Psoas muscle (tissue), 8 donors: ENCODE measurements around the gene TRAK1. TPM values are rescaled to one million over a fixed set of nuclear protein-coding genes. Genes with fewer than 3 reads are reported as not detected.

Source experiments
- ATAC-seq, 4 donors: fragments of 200-7000 bp; cut with Tn5 transposase; one replicate each; pipeline ENCODE4 v1.9.1; 2020; ENCODE audit warnings: moderate library complexity in 3 of 4, mild to moderate bottlenecking in 2 of 4
- DNase-seq, 2 donors: peaks; one replicate each; pipeline ENCODE4 v3.0.0-alpha.2; 2020
- H3K27ac ChIP-seq: fragments of 200-600 bp; one replicate; pipeline ENCODE4 v1.8.0; 2022
- H3K27me3 ChIP-seq, 3 donors: fragments of 200-600 bp in 1 of 3; one replicate each; pipeline versions ENCODE4 v1.6.1 to v1.8.0; 2013 to 2022; ENCODE audit warnings: low read length in 2 of 3, mild to moderate bottlenecking in 2 of 3, moderate library complexity in 1 of 3; ENCODE audit not compliant: insufficient read depth in 3 of 3
- H3K36me3 ChIP-seq, 2 donors: fragments of 200-600 bp in 1 of 2; one replicate each; pipeline versions ENCODE4 v1.6.1 to v1.8.0; 2013 to 2022; ENCODE audit warnings: low read depth in 1 of 2, mild to moderate bottlenecking in 1 of 2, moderate library complexity in 1 of 2; ENCODE audit not compliant: insufficient read depth in 1 of 2
- H3K4me1 ChIP-seq: fragments of 200-600 bp; one replicate; pipeline ENCODE4 v1.8.0; 2022
- H3K4me3 ChIP-seq: fragments of 200-600 bp; one replicate; pipeline ENCODE4 v1.8.0; 2022; ENCODE audit warnings: mild to moderate bottlenecking
- H3K9me3 ChIP-seq: fragments of 200-600 bp; one replicate; pipeline ENCODE4 v1.8.0; 2022
- WGBS, 3 donors: extraction: QIAGEN DNeasy Blood & Tissue Kit; methylation state at CpG; one replicate each; pipeline versions ENCODE4 v1.1.6 to v1.1.7; 2013; 5-methylcytosine and 5-hydroxymethylcytosine counted together
- intact Hi-C, 2 donors: fragments of 100-400 bp; cut with DNase I; formaldehyde crosslinking; loops; one replicate each; pipeline versions ENCODE4 v1.11.0 to v1.14.2; 2022
- polyA plus RNA-seq, 3 donors: library from polyadenylated mRNA; stranded (reverse); fragments of 200-250 nt; gene quantifications; one replicate each; pipeline ENCODE4 v1.2.3, GENCODE V29; 2013
- total RNA-seq, 4 donors: library from RNA; stranded (reverse); fragmentation: NEBNext Ultra II Directional in 2 of 4; extraction: Animal tissue kit (Norgen Biotek cat#: 25700) in 2 of 4; gene quantifications; one replicate each; pipeline versions ENCODE4 v1.2.1 to v1.2.4, GENCODE V29; 2021 to 2023
- TF ChIP-seq, protein P1 (sequence below): fragments of 200-600 bp; IDR thresholded peaks from one replicate; pipeline ENCODE4 v1.8.0; 2022; ENCODE audit warnings: antibody characterized with exemption
- donor health status: healthy with polysubstance abuse.
- donor health status: DM: no; HTN: no; CAD: no; lungs with moderate emphysema.
- donor health status: Bipolar disorder and iron deficiency.
- donor health status: healthy.
- donor health status: DM: yes; HTN: yes; CAD: no.
- donor health status: DM: no; HTN: no; CAD: no.
- donor health status: DM: no; HTN: no; CAD: no.
- donor health status: DM: yes; HTN: yes; CAD: no.

TRAK1 gene
- total and polyA plus RNA-seq, 7 donors: 30.8 to 128 (median 94.8) TPM

DNA sequence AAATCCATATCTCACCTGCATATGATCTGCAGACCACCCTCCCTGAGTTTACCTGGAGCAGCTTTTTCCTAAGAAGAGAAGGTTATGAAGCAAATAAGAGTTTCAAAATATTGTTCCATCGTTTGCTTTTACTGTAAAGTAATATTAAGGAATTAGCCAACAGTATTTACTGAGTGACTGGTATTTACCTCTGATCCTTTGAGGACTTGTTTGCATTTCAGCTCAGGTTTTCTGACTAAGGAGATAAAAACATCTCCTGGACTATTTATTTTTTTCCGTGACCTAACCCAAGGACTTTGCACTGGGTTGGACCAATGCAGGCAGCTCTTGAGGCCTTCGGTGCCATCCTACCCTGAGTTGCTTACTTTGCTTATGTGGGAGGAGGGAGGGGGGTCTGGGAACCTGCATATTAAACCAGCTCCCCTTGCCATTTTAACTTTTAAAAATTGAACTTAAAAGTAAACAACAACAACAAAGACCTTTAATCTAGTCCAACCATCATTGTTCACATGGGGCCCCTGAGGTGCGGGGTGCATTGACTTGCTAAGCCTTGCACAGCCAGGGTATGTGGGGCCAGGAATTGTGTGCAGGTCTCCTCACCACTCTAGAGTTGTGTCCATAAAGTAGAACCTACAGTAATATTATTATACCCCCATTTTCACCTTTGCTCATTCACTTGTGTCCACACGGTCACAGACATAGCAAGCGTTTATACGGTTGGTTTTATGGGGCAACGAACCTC lies 39.3 kb downstream of the TRAK1 start:
- Histone ChIP-seq H3K9me3 (no peaks in the 10 kb centered on the region), H3K4me3 (no peak overlapping the region), H3K4me1 (peaks cover 17% of the 10 kb centered on the region), H3K27ac (no peak overlapping the region), H3K27me3 (no peaks in the 10 kb centered on the region), H3K36me3 (peaks cover 5 to 16% of the 10 kb centered on the region in 2 donors)
- intact Hi-C loops: no loop called here
- TF ChIP-seq, protein P1, sequence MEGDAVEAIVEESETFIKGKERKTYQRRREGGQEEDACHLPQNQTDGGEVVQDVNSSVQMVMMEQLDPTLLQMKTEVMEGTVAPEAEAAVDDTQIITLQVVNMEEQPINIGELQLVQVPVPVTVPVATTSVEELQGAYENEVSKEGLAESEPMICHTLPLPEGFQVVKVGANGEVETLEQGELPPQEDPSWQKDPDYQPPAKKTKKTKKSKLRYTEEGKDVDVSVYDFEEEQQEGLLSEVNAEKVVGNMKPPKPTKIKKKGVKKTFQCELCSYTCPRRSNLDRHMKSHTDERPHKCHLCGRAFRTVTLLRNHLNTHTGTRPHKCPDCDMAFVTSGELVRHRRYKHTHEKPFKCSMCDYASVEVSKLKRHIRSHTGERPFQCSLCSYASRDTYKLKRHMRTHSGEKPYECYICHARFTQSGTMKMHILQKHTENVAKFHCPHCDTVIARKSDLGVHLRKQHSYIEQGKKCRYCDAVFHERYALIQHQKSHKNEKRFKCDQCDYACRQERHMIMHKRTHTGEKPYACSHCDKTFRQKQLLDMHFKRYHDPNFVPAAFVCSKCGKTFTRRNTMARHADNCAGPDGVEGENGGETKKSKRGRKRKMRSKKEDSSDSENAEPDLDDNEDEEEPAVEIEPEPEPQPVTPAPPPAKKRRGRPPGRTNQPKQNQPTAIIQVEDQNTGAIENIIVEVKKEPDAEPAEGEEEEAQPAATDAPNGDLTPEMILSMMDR: no peak
- DNase-seq: no peak
- WGBS, 3 donors: 87 to 91% (median 91%) methylated on average over 8 of the region's 8 CpGs
- no peak for ATAC-seq

DNA sequence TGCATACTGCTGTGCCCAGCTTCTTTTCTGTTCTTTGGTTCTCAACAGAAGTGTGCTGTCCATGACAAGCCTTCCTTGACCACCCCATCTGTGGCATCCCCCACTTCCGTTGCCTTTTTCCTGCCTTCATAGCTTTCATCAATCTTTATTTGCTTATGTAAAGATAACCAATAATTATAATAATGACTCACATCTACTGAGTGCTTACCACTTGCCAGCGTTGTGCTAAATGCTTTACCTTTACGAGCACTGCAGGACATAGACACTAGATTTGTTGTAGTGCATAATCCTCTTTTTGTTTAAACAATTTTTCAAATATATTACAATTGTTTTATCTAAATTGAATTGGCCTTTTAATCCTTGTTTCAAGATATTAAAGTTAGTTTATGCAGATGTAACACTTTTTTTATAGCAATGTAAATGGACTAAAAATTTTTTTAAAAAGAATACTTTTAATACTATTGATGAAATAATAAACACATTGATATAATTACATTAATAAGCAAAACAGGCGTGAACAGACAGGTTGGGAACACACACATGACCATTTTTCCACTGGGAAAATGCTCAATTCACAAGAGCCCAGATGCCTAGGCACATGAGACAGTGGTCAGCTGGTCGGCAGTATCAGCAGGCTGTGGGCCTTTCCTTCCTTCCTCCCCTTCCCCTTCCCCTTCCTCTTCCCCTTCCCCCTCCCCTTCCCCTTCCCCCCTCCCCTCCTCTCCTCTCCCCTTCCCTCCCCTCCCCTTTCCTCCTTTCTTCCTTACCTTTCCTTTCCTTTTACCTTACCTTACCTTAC lies 42.5 kb downstream of the TRAK1 start:
- H3K27me3 ChIP-seq: no peaks in the 10 kb centered on the region
- WGBS, 3 donors: 76 to 85% (median 80%) methylated on average over 5 of the region's 5 CpGs
- no peaks in the 10 kb centered on the region for H3K9me3 ChIP-seq
- H3K4me3 ChIP-seq: no peak overlapping the region
- H3K36me3 ChIP-seq: no peaks in the 10 kb centered on the region
- peaks cover 10% of the 10 kb centered on the region for H3K4me1 ChIP-seq
- DNase-seq: no peak
- no peak overlapping the region for H3K27ac ChIP-seq
- no peak for ATAC-seq
- TF ChIP-seq, protein P1: no peak
- intact Hi-C loops: no loop called here

DNA sequence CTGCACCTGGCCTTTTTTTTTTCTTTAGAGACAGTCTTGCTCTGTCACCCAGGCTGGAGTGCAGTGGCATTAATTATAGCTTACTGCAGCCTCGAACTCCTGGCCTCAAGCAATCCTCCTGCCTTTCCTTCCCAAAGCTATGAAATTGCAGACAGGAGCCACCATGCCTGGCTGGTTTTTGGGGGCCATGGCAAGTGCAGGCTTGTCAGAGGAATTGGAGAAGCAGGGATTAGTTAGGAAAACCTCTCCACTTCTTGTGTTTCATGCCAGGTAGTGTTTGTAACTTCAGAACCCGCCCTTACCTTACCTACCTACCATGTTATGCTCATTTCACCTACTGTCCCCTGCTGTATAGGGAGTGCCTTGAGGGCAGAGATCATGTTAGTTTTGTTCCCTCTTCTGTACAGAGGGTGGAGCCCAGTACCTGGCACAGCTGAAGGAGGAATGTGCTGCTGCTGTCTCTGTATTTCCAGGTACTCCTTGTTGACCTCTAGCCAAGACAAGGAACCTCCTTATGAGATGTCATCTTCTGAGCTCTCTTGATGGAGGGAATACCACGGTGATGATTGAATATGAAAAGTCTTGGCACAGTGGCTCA lies 43.8 kb downstream of the TRAK1 start:
- Histone ChIP-seq H3K27ac (no peak overlapping the region), H3K4me1 (no peaks in the 10 kb centered on the region), H3K27me3 (no peaks in the 10 kb centered on the region), H3K36me3 (no peaks in the 10 kb centered on the region), H3K4me3 (no peak overlapping the region), H3K9me3 (no peaks in the 10 kb centered on the region)
- peak in 2 of 4 donors; percentile 44 to 45 for ATAC-seq
- intact Hi-C loops: no loop called here
- TF ChIP-seq, protein P1: no peak
- 58 to 76% (median 59%) methylated on average over 3 of the region's 3 CpGs for WGBS, 3 donors
- DNase-seq: no peak

DNA sequence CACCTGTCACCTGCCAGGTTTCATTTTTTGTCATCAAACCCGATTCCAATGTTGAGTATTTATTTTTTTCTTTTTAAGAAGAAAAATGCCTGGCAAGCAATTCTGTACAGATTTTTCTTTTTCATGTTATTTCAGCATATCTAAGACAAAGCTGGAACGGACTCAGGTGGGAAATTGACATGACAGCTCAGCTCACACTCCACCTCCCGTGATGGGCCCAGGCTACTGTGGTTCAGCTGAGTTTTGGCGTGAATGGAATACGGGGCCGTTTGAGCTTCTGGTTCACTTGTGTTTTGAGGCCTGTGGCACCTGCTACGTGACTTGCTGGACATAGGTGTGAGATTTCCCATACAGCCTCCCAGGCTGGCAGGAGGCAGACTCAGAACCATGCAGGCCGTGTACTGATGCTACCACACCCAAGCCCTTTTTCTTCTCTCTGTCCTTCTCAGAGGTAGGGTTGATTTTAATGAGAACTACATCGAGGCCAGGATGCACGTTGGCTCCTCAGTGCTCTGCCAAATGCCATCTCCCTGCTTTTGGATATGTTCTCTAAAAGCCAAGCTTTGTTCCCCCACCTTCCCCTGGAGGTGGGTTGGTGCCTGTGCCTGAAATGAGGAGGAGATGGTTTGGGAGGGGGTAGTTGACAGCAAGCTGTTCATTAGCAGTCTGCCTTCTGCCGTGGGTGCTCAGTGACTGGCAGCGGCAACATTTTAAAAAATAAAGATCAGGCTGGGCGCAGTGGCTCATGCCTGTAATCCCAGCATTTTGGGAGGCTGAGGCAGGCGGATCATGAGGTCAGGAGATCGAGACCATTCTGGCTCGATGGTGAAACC lies 48.7 kb downstream of the TRAK1 start:
- TF ChIP-seq, protein P1: no peak
- H3K9me3 ChIP-seq: no peaks in the 10 kb centered on the region
- no peak overlapping the region for H3K4me3 ChIP-seq
- intact Hi-C loops: no loop called here
- H3K27ac ChIP-seq: no peak overlapping the region
- peaks cover 13% of the 10 kb centered on the region for H3K4me1 ChIP-seq
- WGBS, 3 donors: 84 to 90% (median 88%) methylated on average over 16 of the region's 16 CpGs
- H3K36me3 ChIP-seq: no peaks in the 10 kb centered on the region
- ATAC-seq (no peak), DNase-seq (no peak)
- no peaks in the 10 kb centered on the region for H3K27me3 ChIP-seq
